ENCODE data around the gene LMO1.

DNA sequence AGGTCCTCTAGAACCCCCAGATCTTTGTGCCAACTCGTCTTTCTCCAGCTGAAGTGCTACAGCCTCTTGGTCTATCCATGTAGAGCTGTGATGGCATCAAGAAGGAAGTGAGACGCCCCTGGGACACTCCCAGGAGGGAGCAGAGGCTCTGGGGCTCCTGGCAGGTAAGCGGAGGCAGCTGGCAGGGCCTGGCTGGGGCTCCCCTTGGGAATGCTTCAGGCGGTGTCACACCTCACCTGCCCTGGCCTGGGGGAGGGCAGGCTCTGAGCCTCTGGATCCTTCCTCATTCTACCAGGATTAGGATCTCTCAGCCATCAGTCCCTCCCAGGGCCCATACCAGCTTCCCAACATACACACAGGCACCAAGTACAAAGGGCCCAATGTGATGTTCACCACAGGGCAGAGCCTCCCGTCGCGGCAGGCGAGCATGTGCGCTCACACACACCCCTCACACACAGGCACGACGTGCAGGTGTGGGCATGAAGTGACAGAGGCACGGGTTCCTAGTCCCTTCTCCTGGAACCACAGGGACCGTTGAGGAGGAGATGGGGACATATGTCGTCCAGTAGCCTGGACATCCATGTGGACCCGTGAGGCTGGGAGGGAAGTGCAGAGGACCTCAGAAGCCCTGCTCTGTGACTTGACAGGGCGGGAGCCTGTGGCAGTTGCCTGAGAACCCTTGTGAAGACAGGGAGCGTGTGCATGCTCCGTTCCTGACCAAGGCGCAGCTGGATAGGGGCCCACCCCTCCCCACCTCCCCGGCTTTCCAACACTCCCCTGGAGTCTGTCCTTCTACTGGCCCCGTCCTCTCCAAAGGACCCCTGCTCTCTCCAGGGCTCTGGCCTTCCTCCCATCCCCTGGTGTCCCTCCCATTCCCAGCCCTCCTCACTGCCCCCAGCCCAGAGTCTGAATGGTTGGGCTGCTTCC lies 32.5 kb downstream of the LMO1 start:
- TF ChIP-seq, protein P1, sequence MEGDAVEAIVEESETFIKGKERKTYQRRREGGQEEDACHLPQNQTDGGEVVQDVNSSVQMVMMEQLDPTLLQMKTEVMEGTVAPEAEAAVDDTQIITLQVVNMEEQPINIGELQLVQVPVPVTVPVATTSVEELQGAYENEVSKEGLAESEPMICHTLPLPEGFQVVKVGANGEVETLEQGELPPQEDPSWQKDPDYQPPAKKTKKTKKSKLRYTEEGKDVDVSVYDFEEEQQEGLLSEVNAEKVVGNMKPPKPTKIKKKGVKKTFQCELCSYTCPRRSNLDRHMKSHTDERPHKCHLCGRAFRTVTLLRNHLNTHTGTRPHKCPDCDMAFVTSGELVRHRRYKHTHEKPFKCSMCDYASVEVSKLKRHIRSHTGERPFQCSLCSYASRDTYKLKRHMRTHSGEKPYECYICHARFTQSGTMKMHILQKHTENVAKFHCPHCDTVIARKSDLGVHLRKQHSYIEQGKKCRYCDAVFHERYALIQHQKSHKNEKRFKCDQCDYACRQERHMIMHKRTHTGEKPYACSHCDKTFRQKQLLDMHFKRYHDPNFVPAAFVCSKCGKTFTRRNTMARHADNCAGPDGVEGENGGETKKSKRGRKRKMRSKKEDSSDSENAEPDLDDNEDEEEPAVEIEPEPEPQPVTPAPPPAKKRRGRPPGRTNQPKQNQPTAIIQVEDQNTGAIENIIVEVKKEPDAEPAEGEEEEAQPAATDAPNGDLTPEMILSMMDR (IDR thresholded peaks at IDR 0.05; ENCODE audit: low read depth, low read length, poor library complexity, severe bottlenecking), result no peak
- no peak for TF ChIP-seq EZH2phosphoT487 (IDR thresholded peaks at IDR 0.05; ENCODE audit: borderline replicate concordance, low read length)
